Natural killer cell (primary cell): Measurements from ENCODE around the gene SPATA2. TPM values are rescaled to one million over a fixed set of nuclear protein-coding genes. Genes with fewer than 3 reads are reported as not detected.

Source experiments
- ATAC-seq, 3 donors: fragments of 150-1000 bp in 2 of 3; fragments of 200-7000 bp in 1 of 3; cut with Tn5 transposase; 1 replicate in 1 of 3; 2 replicates in 2 of 3; pipeline ENCODE4 v1.10.0; 2021; ENCODE audit warnings: mild to moderate bottlenecking in 2 of 3, moderate library complexity in 2 of 3
- DNase-seq, 2 donors: peaks; one replicate each; pipeline versions ENCODE4 v3.0.0 to v3.0.0-alpha.2; 2013 to 2021; ENCODE audit warnings: mixed read lengths in 1 of 2
- H3K27ac ChIP-seq: one replicate; pipeline ENCODE4 v1.5.1; 2013; ENCODE audit warnings: mild to moderate bottlenecking, low read length
- H3K27me3 ChIP-seq: one replicate; pipeline ENCODE4 v1.6.1; 2013; ENCODE audit warnings: low read length; ENCODE audit not compliant: control insufficient read depth, insufficient read depth
- H3K36me3 ChIP-seq: one replicate; pipeline ENCODE4 v1.6.1; 2013; ENCODE audit warnings: low read length; ENCODE audit not compliant: control insufficient read depth, insufficient read depth
- H3K4me1 ChIP-seq: one replicate; pipeline ENCODE4 v1.6.1; 2013; ENCODE audit warnings: low read length; ENCODE audit not compliant: control insufficient read depth, insufficient read depth
- H3K4me3 ChIP-seq: one replicate; pipeline ENCODE4 v1.5.1; 2013; ENCODE audit warnings: low read length
- H3K9me3 ChIP-seq: one replicate; pipeline ENCODE4 v1.6.1; 2013; ENCODE audit warnings: low read length; ENCODE audit not compliant: control insufficient read depth, insufficient read depth
- H3K27ac Mint-ChIP-seq, 2 donors: one replicate each; pipeline ENCODE4 v1.8.0; 2022; ENCODE audit warnings: mild to moderate bottlenecking in 2 of 2, mixed read lengths in 2 of 2, moderate library complexity in 1 of 2
- H3K27me3 Mint-ChIP-seq, 2 donors: one replicate each; pipeline ENCODE4 v1.8.0; 2022; ENCODE audit warnings: low read depth in 2 of 2, mixed read lengths in 2 of 2
- H3K36me3 Mint-ChIP-seq: one replicate; pipeline ENCODE4 v1.8.0; 2022; ENCODE audit warnings: mixed read lengths
- H3K4me1 Mint-ChIP-seq, 2 donors: one replicate each; pipeline ENCODE4 v1.8.0; 2022; ENCODE audit warnings: mixed read lengths in 2 of 2
- H3K4me3 Mint-ChIP-seq: one replicate; pipeline ENCODE4 v1.8.0; 2022; ENCODE audit warnings: mild to moderate bottlenecking, moderate library complexity, mixed read lengths
- H3K9me3 Mint-ChIP-seq, 2 donors: one replicate each; pipeline ENCODE4 v1.8.0; 2022; ENCODE audit warnings: mixed read lengths in 2 of 2
- CTCF ChIP-seq: fragments of 200-600 bp; IDR thresholded peaks from one replicate; pipeline ENCODE4 v1.8.0; 2022; ENCODE audit warnings: antibody characterized with exemption
- WGBS: methylation state at CpG from one replicate; pipeline ENCODE4 v1.1.7; 2013; ENCODE audit warnings: missing lambda C conversion rate; ENCODE audit not compliant: insufficient coverage; 5-methylcytosine and 5-hydroxymethylcytosine counted together
- intact Hi-C: fragments of 100-400 bp; cut with micrococcal nuclease; formaldehyde crosslinking; loops from one replicate; pipeline ENCODE4 v1.14.2; 2022
- total RNA-seq, 4 donors: library from RNA; stranded (reverse); fragments of 120-200 nt in 1 of 4; gene quantifications; one replicate each; pipeline versions ENCODE4 v1.2.3 to v1.2.4, GENCODE V29; 2013 to 2022

The SPATA2 gene
- total RNA-seq, 3 donors from 2014 or later (not counting 1 experiment from before 2014, with no cell fraction given): 16.4 to 25.8 (median 25.1) TPM

GRCh38 chr20:49909499-49910339 is 5.6 kb downstream of the SPATA2 start:
- TF ChIP-seq CTCF: no peak
- DNase-seq (no peak), ATAC-seq (no peak)
- intact Hi-C loops: no loop called here
- WGBS: 94% methylated on average over 28 of the region's 28 CpGs
- no peaks in the 10 kb centered on the region for H3K9me3 Mint-ChIP-seq
- H3K27ac Mint-ChIP-seq: peak overlapping the region in 1 of 2 donors; percentile 21
- peaks cover 22% of the 10 kb centered on the region for H3K36me3 ChIP-seq
- no peaks in the 10 kb centered on the region for H3K27me3 ChIP-seq
- H3K4me1 Mint-ChIP-seq: peaks cover 21 to 38% of the 10 kb centered on the region in 2 donors
- H3K36me3 Mint-ChIP-seq: peaks cover 8% of the 10 kb centered on the region
- H3K27ac ChIP-seq: no peak overlapping the region
- no peaks in the 10 kb centered on the region for H3K9me3 ChIP-seq
- no peak overlapping the region for H3K4me3 ChIP-seq
- H3K27me3 Mint-ChIP-seq: no peaks in the 10 kb centered on the region
- no peak overlapping the region for H3K4me3 Mint-ChIP-seq
- H3K4me1 ChIP-seq: peaks cover 14% of the 10 kb centered on the region

GRCh38 chr20:49908258-49908565 is 7.1 kb downstream of the SPATA2 start:
- DNase-seq (no peak), ATAC-seq (no peak)
- Histone ChIP-seq H3K9me3 (no peaks in the 10 kb centered on the region), H3K27ac (no peak overlapping the region), H3K4me1 (no peaks in the 10 kb centered on the region), H3K4me3 (no peak overlapping the region), H3K27me3 (no peaks in the 10 kb centered on the region), H3K36me3 (peaks cover 28% of the 10 kb centered on the region)
- peaks cover 8% of the 10 kb centered on the region for H3K36me3 Mint-ChIP-seq
- no peak for TF ChIP-seq CTCF
- H3K9me3 Mint-ChIP-seq: no peaks in the 10 kb centered on the region
- H3K27me3 Mint-ChIP-seq: no peaks in the 10 kb centered on the region
- intact Hi-C loops: no loop called here
- peaks cover 6 to 23% of the 10 kb centered on the region in 2 donors for H3K4me1 Mint-ChIP-seq
- no peak overlapping the region for H3K4me3 Mint-ChIP-seq
- 97% methylated on average over 11 of the region's 11 CpGs for whole genome bisulfite sequencing
- H3K27ac Mint-ChIP-seq: no peak overlapping the region

- intact Hi-C loops: no loop called here
- Mint-ChIP-seq H3K9me3 (no peaks in the 10 kb centered on the region), H3K36me3 (peaks cover 8% of the 10 kb centered on the region), H3K27ac (no peak overlapping the region), H3K4me3 (no peak overlapping the region), H3K4me1 (peaks cover 3 to 19% of the 10 kb centered on the region in 2 donors), H3K27me3 (no peaks in the 10 kb centered on the region)
- ATAC-seq: no peak
- DNase-seq: no peak
- no peak overlapping the region for H3K4me3 ChIP-seq
- no peaks in the 10 kb centered on the region for H3K4me1 ChIP-seq
- no peak overlapping the region for H3K27ac ChIP-seq
- H3K9me3 ChIP-seq: no peaks in the 10 kb centered on the region
- H3K27me3 ChIP-seq: no peaks in the 10 kb centered on the region
- no peak for TF ChIP-seq CTCF
- H3K36me3 ChIP-seq: peaks cover 28% of the 10 kb centered on the region
- 96% methylated on average over 19 of the region's 19 CpGs for WGBS
These were observed 7.7 kb downstream of the SPATA2 start for GRCh38 chr20:49907405-49908257.
